Loucy (cell line): ENCODE measurements around the gene TMPRSS15.

ENCODE experiments used
- H2AFZ ChIP-seq: fragments of 200-600 bp; sonication (generic); 2 replicates; pipeline ENCODE4 v1.6.0; 2016; ENCODE audit warnings: antibody characterized with exemption, mild to moderate bottlenecking, low read length, moderate library complexity
- H3F3A ChIP-seq: fragments of 200-600 bp; 2 replicates; pipeline ENCODE4 v1.6.0; 2016; ENCODE audit warnings: antibody characterized with exemption, low read depth, mild to moderate bottlenecking
- H3K27me3 ChIP-seq: fragments of 200-600 bp; sonication (generic); 2 replicates; pipeline ENCODE4 v1.6.1; 2014; ENCODE audit warnings: low read length, mild to moderate bottlenecking; ENCODE audit not compliant: insufficient read depth, poor library complexity, severe bottlenecking
- H3K36me3 ChIP-seq: fragments of 200-600 bp; sonication (generic); 2 replicates; pipeline ENCODE4 v1.6.1; 2016; ENCODE audit warnings: low read length; ENCODE audit not compliant: insufficient read depth
- H3K4me1 ChIP-seq: fragments of 200-600 bp; sonication (generic); 2 replicates; pipeline ENCODE4 v1.5.1; 2014; ENCODE audit warnings: low read length, mild to moderate bottlenecking; ENCODE audit not compliant: insufficient read depth, poor library complexity, severe bottlenecking
- H3K4me2 ChIP-seq: fragments of 200-600 bp; sonication (generic); 2 replicates; pipeline ENCODE4 v1.6.0; 2014; ENCODE audit warnings: antibody characterized with exemption, low read length, low read depth, mild to moderate bottlenecking; ENCODE audit not compliant: poor library complexity, severe bottlenecking
- H3K4me3 ChIP-seq: fragments of 200-600 bp; sonication (generic); 2 replicates; pipeline ENCODE4 v1.5.1; 2014; ENCODE audit warnings: low read length, mild to moderate bottlenecking, mixed read lengths; ENCODE audit not compliant: poor library complexity, severe bottlenecking
- H3K79me2 ChIP-seq: fragments of 200-600 bp; sonication (generic); 2 replicates; pipeline ENCODE4 v1.6.1; 2014; ENCODE audit warnings: low read length; ENCODE audit not compliant: insufficient read depth
- H3K9ac ChIP-seq: fragments of 200-600 bp; sonication (generic); 2 replicates; pipeline ENCODE4 v1.6.0; 2014; ENCODE audit warnings: mild to moderate bottlenecking, low read depth, low read length, moderate library complexity; ENCODE audit not compliant: poor library complexity, severe bottlenecking
- H3K9me2 ChIP-seq: fragments of 200-600 bp; sonication (generic); replicated peaks from 2 replicates; pipeline ENCODE4 v1.6.1; 2016; ENCODE audit warnings: low read depth, low read length, mixed read lengths
- H3K9me3 ChIP-seq: fragments of 200-600 bp; sonication (generic); 2 replicates; pipeline ENCODE4 v1.6.1; 2014; ENCODE audit warnings: mild to moderate bottlenecking, antibody characterized with exemption, low read length, low read depth; ENCODE audit not compliant: insufficient read depth
- H4K20me1 ChIP-seq: fragments of 200-600 bp; sonication (generic); 2 replicates; pipeline ENCODE4 v1.6.0; 2014; ENCODE audit warnings: antibody characterized with exemption, low read length, mild to moderate bottlenecking; ENCODE audit not compliant: insufficient read depth, poor library complexity, severe bottlenecking
- CTCF ChIP-seq: fragments of 200-600 bp; sonication (generic); conservative IDR thresholded peaks from 2 replicates; pipeline ENCODE4 v1.5.1; 2014; ENCODE audit warnings: mild to moderate bottlenecking, antibody characterized with exemption, low read length
- EZH2phosphoT487 ChIP-seq: fragments of 200-600 bp; IDR thresholded peaks from 2 replicates; pipeline ENCODE4 v1.6.1; 2018; ENCODE audit warnings: antibody characterized with exemption, mild to moderate bottlenecking, moderate library complexity, borderline replicate concordance

Gene TMPRSS15

GRCh38 chr21:18443701-18444100 lies 40.1 kb upstream of the TMPRSS15 start:
- no peaks in the 10 kb centered on the region for H3K79me2 ChIP-seq
- H3K36me3 ChIP-seq: no peaks in the 10 kb centered on the region
- H3K4me1 ChIP-seq: peaks cover 4% of the 10 kb centered on the region
- no peaks in the 10 kb centered on the region for H3K27me3 ChIP-seq
- H3K4me3 ChIP-seq: peak overlapping the region; percentile 49
- no peak overlapping the region for H2AFZ ChIP-seq
- no peak for TF ChIP-seq EZH2phosphoT487
- no peak for TF ChIP-seq CTCF
- no peak overlapping the region for H3K9ac ChIP-seq
- no peaks in the 10 kb centered on the region for H3F3A ChIP-seq
- peaks cover 6% of the 10 kb centered on the region; the same call in 1 of the 2 replicates for H3K9me3 ChIP-seq
- no peaks in the 10 kb centered on the region for H3K9me2 ChIP-seq
- H3K4me2 ChIP-seq: peak overlapping the region; percentile 53
- H4K20me1 ChIP-seq: no peaks in the 10 kb centered on the region

GRCh38 chr21:18443085-18443484 lies 39.5 kb upstream of the TMPRSS15 start:
- Histone ChIP-seq H3F3A (no peaks in the 10 kb centered on the region), H3K4me3 (peak overlapping the region; percentile 49), H3K9me3 (peaks cover 6% of the 10 kb centered on the region; the same call in 1 of the 2 replicates), H3K27me3 (no peaks in the 10 kb centered on the region), H3K79me2 (no peaks in the 10 kb centered on the region), H3K4me1 (peaks cover 4% of the 10 kb centered on the region), H3K9ac (no peak overlapping the region), H4K20me1 (no peaks in the 10 kb centered on the region), H3K9me2 (no peaks in the 10 kb centered on the region), H3K4me2 (peak overlapping the region; percentile 53), H3K36me3 (no peaks in the 10 kb centered on the region), H2AFZ (no peak overlapping the region)
- TF ChIP-seq EZH2phosphoT487 (no peak), CTCF (no peak)

DNA sequence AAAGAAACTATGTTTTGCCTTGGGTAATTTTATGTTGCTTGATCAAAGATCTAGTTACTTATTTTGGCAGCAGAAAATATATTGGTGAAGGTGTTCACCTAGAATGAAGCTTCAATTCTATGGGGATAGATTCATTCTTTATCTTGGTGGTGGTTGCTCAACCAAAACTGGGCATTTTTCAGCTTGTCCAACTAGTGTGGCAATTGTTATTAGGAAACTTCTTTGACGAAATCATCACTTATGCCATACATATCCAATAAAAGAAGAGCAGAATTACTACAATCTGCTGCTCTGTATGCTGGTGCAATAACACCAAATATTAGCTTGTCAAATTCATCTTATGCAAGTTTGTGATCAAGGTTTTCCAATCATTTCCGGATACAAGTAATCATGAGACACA lies 26.8 kb upstream of the TMPRSS15 start:
- no peaks in the 10 kb centered on the region for H3K36me3 ChIP-seq
- no peak overlapping the region for H2AFZ ChIP-seq
- H3K9me2 ChIP-seq: no peaks in the 10 kb centered on the region
- no peak overlapping the region for H3K9ac ChIP-seq
- H3F3A ChIP-seq: no peaks in the 10 kb centered on the region
- H3K4me1 ChIP-seq: no peaks in the 10 kb centered on the region
- H3K79me2 ChIP-seq: no peaks in the 10 kb centered on the region
- H3K9me3 ChIP-seq: no peaks in the 10 kb centered on the region
- H4K20me1 ChIP-seq: no peaks in the 10 kb centered on the region
- no peaks in the 10 kb centered on the region for H3K27me3 ChIP-seq
- no peak overlapping the region for H3K4me2 ChIP-seq
- TF ChIP-seq CTCF (no peak), EZH2phosphoT487 (no peak)
- no peak overlapping the region for H3K4me3 ChIP-seq
